ENCODE data around the gene COL21A1. TPM values are rescaled to one million over a fixed set of nuclear protein-coding genes. Genes with fewer than 3 reads are reported as not detected.

COL21A1 gene
- total RNA-seq, 1 experiment from 2014 or later = 1.8 TPM

DNA sequence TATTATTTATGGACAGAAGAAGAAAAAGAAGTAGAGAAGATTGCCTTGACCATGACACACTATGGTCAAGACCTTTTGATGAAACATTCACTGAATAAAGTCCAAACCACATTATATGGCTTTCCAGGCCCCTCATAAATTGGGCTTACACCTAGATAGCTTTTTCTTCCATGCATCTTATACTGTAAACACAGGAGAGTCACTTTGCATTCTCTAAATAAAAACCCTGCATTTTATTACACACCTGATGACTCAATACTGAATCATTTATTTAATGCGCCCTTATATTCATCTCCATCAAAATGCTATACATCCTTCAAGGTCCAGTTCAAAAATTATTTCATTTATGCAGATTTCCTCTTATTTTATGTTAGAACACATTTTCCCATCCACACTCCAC is 78.0 kb downstream of the COL21A1 start:
- H3T11ph ChIP-seq (ENCODE audit: low read length) = no peak overlapping the region
- no peak overlapping the region for H4K8ac ChIP-seq (replicated peaks; ENCODE audit: insufficient read length, low read depth, low read length)
- no peak overlapping the region for H2BK120ac ChIP-seq (ENCODE audit: low read depth, low read length, poor library complexity, severe bottlenecking)
- H3K9me3 ChIP-seq (ENCODE audit: control insufficient read depth, low read depth, low read length) = no peaks in the 10 kb centered on the region
- no peak overlapping the region for H3K14ac ChIP-seq (ENCODE audit: insufficient read depth, low read length)
- H3K27me3 Mint-ChIP-seq (ENCODE audit: low read depth) = no peaks in the 10 kb centered on the region
- no peaks in the 10 kb centered on the region for H4K20me1 ChIP-seq (ENCODE audit: control insufficient read depth, insufficient read depth, insufficient read length)
- no peak for DNase-seq
- H2BK20ac ChIP-seq (ENCODE audit: low read depth, low read length, poor library complexity, severe bottlenecking) = no peak overlapping the region
- H3K18ac ChIP-seq (ENCODE audit: insufficient read length, low read depth, low read length) = no peak overlapping the region
- no peaks in the 10 kb centered on the region for H3K23me2 ChIP-seq (ENCODE audit: insufficient read length, low read depth, low read length, poor library complexity, severe bottlenecking)
- H3K56ac ChIP-seq (ENCODE audit: insufficient read length, low read depth, low read length) = no peak overlapping the region
- H2BK5ac ChIP-seq (ENCODE audit: insufficient read length, low read length) = no peak overlapping the region
- no peak overlapping the region for H3K4me3 Mint-ChIP-seq
- no peak overlapping the region for H3K4ac ChIP-seq (ENCODE audit: low read depth, low read length)
- H3K27ac ChIP-seq (ENCODE audit: insufficient read length, low read depth, low read length) = no peak overlapping the region
- no peak overlapping the region for H2BK12ac ChIP-seq (ENCODE audit: insufficient read length, low read depth, low read length)
- no CpG with 5 or more reads among the region's 1 CpG for WGBS (ENCODE audit: extremely low coverage, insufficient read length, low lambda C conversion rate)
- H2AFZ ChIP-seq (ENCODE audit: low read length) = no peak overlapping the region
- H3K23ac ChIP-seq (ENCODE audit: insufficient read length, low read depth, low read length) = no peak overlapping the region
- H3K27ac Mint-ChIP-seq = no peak overlapping the region
- H3K9ac ChIP-seq (ENCODE audit: extremely low read depth, insufficient read length, low read length) = no peak overlapping the region
- H3K36me3 Mint-ChIP-seq (ENCODE audit: insufficient read depth in 1 of 3, low read depth in 3 of 3) = peaks cover 3 to 16% (median 9%) of the 10 kb centered on the region in 3 experiments
- H3K79me2 ChIP-seq (ENCODE audit: insufficient read depth, low read length) = no peaks in the 10 kb centered on the region
- no peaks in the 10 kb centered on the region for H3K4me1 ChIP-seq (ENCODE audit: insufficient read depth, low read length)
- H3K79me1 ChIP-seq (ENCODE audit: insufficient read depth, low read depth, low read length, poor library complexity, severe bottlenecking) = no peaks in the 10 kb centered on the region
- TF ChIP-seq, protein P1, sequence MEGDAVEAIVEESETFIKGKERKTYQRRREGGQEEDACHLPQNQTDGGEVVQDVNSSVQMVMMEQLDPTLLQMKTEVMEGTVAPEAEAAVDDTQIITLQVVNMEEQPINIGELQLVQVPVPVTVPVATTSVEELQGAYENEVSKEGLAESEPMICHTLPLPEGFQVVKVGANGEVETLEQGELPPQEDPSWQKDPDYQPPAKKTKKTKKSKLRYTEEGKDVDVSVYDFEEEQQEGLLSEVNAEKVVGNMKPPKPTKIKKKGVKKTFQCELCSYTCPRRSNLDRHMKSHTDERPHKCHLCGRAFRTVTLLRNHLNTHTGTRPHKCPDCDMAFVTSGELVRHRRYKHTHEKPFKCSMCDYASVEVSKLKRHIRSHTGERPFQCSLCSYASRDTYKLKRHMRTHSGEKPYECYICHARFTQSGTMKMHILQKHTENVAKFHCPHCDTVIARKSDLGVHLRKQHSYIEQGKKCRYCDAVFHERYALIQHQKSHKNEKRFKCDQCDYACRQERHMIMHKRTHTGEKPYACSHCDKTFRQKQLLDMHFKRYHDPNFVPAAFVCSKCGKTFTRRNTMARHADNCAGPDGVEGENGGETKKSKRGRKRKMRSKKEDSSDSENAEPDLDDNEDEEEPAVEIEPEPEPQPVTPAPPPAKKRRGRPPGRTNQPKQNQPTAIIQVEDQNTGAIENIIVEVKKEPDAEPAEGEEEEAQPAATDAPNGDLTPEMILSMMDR (conservative IDR thresholded peaks at IDR 0.05) = no peak
- H2AK5ac ChIP-seq (ENCODE audit: insufficient read length, low read length) = no peak overlapping the region
- no peak overlapping the region for H4K5ac ChIP-seq (ENCODE audit: insufficient read length, low read depth, low read length)
- no peak overlapping the region for H3K4me2 ChIP-seq (ENCODE audit: insufficient read depth, insufficient read length, low read length)
- peaks cover 26 to 28% of the 10 kb centered on the region in 2 experiments for H3K9me3 Mint-ChIP-seq
- no peak overlapping the region for H2BK15ac ChIP-seq (ENCODE audit: low read depth, low read length)
- no peaks in the 10 kb centered on the region for H3K4me1 Mint-ChIP-seq
- H4K91ac ChIP-seq (ENCODE audit: insufficient read length, low read depth, low read length) = no peak overlapping the region
- H3K27me3 ChIP-seq (ENCODE audit: insufficient read depth, low read length) = no peaks in the 10 kb centered on the region
